GM18909 (cell line): ENCODE results near the gene PAQR5.
"Not testable (repeated sequence)": the region's sequence is repeated elsewhere in the genome, so short reads cannot be mapped to it uniquely, and the experiment has no call there.

Experiments
- ATAC-seq: cut with Tn5 transposase; IDR thresholded peaks from one replicate; pipeline ENCODE4 v1.9.1; 2021; ENCODE audit warnings: mild to moderate bottlenecking; ENCODE audit not compliant: unreplicated experiment, poor library complexity

The PAQR5 gene

GRCh38 chr15:69292826-69293420 is 5.8 kb upstream of the PAQR5 start:
- no peak for ATAC-seq

DNA sequence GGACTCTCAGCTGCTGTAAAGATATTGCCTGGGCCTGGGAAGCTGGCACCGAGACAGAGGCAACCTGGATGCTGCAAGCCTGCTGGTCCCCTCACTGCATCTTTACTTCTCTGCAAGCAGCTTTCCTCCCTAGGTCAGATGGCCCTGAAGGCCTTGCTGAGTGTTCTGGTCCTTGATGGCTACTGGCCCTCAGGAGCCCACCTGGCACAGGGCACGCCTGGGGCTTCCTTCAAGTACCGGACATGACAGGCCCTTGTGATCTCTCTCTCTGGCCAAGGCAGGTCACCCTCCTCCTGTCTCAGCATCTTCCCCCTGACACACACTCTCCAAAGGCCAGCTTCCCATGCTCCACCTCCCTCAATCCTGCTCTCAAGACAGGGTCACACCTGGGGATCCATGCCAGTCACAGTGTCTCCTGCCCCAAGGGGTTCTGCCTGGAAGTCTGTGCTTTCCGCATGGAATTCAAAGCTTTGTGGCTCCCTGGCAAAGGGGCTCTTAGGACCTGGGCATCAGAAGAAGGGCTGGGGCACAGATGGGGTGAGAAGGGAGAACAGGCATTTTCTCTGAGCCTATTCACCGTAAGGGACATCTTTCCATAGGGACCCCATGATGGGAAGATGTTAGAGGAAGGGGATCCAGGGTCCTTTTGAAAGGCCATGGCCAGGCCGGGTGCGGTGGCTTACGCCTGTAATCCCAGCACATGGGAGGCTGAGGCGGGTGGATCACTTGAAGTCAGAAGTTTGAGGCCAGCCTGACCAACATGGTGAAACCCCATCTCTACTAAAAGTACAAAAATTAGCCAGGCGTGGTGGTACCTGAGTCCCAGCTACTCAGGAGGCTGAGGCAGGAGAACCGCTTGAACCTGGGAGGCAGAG is 4.7 kb upstream of the PAQR5 start:
- no peak for ATAC-seq

- no peak for ATAC-seq
Observed at GRCh38 chr15:69296606-69297005, 2.1 kb upstream of the PAQR5 start.

GRCh38 chr15:69297642-69298353 is 914 bp upstream of the PAQR5 start:
- ATAC-seq, result no peak

DNA sequence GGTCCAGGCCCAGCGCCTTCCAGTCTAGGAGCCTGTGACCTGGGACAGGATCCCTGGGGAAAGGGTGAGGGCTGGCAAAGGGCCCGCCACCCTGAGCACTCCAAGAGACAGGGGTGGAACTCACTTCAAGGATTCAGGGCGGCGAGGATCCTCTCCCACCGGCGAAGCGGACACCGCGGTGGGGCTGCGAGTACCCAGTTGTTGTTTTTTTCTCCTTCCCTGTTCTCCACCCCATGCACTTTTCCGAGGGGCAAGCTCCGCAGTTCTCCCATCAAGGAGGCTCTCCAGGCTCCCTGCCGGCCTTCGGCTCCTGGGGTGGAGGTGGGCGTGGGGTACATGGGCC is 387 bp upstream of the PAQR5 start:
- no peak for ATAC-seq

DNA sequence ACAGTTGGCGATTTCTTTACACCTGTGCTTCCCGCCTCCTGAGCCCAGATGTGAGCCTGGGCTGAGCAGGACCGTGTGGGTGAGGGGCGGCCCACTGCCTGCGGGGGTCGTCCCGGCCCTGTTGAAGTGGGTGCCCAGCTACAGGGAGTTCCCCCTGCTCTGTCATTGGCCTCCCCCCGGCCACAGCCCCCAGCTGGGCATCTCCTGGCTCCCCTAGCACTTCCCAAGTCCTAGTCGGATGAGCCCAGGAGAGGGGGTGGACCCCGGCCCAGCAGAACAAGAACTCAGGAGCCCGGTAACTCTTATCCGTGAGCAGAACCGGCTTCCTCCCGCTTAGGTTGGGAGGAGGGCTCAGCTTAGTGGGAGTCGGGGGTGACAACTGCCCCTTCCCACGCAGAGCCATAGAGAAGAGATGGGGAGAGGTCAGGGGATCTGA is 757 bp downstream of the PAQR5 start:
- no peak for ATAC-seq

- ATAC-seq, result no peak
Observed at GRCh38 chr15:69299943-69300588, 1.4 kb downstream of the PAQR5 start.

DNA sequence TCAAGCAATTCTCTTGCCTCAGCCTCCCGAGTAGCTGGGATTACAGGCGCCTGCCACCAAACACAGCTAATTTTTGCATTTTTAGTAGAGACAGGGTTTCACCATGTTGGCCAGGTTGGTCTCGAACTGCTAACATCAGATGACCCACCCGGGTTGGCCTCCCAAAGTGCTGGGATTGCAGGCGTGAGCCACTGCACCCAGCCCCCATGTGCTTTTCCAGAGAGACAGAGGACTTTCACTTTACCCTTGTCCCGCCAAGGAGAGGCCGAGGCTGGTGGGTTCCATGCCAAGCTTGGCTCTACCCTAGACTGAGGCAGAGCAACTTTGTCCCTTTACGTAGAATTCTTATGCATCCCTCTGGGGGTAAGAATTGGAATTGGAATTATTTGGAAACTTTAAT is 2.4 kb downstream of the PAQR5 start:
- not testable (repeated sequence) for ATAC-seq

GRCh38 chr15:69302087-69302486 is 3.4 kb downstream of the PAQR5 start:
- not testable (repeated sequence) for ATAC-seq

- ATAC-seq, result no peak
Observed at GRCh38 chr15:69302929-69303328, 4.2 kb downstream of the PAQR5 start.

DNA sequence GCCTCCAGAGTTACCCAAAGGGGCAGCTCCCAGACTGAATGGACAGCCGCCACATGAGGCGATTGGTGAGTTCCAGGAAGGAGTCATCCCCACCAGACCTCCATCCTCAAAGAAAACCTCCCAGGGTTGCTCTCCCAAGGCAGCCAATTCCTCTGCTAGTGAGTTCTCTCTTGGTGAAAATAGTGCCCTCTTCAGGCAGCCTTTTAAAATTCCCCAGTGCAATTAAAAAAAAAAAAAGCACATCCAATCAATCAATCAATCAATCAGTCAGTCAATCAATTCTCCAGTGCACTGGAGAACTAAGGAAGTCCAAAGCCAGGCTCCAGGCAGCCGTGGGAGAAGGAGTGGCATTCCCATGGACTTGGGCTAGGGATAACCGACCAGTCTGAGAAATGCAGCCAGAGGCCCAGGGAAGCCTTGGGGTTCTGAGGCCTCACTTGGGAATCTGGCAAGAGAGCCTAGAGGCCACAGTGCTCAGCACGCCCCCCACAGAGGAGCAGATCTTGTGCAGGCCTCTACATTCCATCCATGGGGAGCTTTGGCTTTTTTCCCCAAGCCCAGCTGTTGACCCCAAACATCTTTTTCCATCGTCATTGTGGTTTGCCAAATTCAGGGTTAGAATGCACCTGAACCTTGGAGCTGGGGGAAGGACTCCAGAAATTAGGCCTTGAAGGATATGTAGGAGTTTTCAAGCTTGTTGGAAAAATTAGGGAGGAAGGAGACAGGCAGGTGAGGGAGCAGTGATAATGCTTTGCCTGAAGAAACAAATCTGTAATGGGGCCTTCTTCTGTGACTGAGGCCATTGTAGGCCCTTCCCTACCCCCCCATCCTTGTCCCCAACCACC is 4.8 kb downstream of the PAQR5 start:
- no peak for ATAC-seq

DNA sequence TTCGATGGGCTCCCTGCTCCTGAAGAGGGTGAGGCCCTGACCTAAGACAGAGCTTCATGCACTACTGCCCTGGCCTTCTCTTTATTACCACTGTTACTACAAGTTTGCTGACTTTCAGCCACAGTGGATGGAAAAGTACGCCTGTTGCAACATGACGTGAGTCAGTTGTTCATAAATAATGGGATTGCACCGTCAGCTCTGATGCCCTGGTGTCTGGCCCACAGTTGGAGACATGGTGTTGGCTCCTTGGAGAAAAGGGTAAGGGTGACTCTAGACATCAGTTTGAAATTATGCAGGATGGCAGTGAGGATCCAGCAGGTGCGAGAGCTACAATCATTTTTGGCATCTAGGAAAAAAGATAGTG is 5.5 kb downstream of the PAQR5 start:
- ATAC-seq, result no peak

GRCh38 chr15:69305204-69305931 is 6.7 kb downstream of the PAQR5 start:
- no peak for ATAC-seq

GRCh38 chr15:69305933-69306568 is 7.3 kb downstream of the PAQR5 start:
- no peak for ATAC-seq

GRCh38 chr15:69307939-69308338 is 9.2 kb downstream of the PAQR5 start:
- no peak for ATAC-seq

- no peak for ATAC-seq
Observed at GRCh38 chr15:69308949-69309348, 10.2 kb downstream of the PAQR5 start.

GRCh38 chr15:69311319-69311721 is 12.6 kb downstream of the PAQR5 start:
- no peak for ATAC-seq

DNA sequence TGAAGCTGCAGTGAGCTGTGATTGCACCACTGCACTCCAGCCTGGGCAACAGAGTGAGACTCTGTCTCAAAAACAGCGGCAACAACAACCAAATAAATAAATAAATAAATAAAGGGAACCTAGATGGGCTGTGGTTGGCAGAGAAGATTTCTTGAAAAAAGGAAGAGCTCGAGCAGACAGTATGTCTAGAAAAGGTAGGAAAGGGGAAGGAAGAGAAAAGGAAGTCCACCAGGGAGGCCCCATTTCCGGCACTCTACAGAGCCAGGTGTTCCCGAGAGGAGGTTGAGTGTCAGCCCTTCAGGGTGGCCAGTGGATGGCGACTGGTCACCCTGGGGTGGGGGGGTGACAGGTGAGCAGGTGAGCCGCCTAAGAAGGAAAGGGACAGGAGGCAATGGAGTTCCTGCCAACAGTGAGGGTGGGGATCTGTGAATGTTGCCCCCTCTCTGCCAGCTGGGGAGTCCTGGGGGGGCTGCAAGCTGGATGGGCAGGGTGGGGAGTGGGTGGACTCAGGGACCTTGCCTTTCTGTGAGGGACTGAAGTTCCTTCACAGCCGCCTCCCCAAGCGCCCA is 14.8 kb downstream of the PAQR5 start:
- ATAC-seq, result no peak

DNA sequence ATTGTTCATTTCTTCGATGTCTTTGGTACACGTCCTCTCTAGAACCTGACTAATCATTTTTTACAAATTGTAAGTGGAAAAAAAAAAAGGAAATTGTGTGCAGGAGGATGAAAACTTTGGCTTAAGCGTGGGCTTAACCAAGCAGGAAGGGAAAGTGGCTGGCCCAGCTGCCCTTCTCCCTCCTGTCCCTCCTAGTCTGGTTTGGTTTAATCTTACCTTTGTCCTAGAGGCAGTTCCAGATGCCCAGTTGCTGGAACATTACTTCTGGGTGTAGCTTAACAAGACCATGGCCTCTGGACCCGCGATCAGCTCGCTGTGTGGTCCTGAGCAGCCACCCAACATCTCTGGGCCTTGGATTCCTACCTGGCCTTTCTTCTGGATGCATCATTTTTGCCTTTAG is 15.4 kb downstream of the PAQR5 start:
- no peak for ATAC-seq
